ENCODE measurements around the gene ITGB4. TPM values are rescaled to one million over a fixed set of nuclear protein-coding genes. Genes with fewer than 3 reads are reported as not detected.

Gene ITGB4
- total RNA-seq, 4 donors from 2014 or later, result 3.6 to 20.2 (median 6.3) TPM

GRCh38 chr17:75684924-75685323 lies 36.3 kb upstream of the ITGB4 start:
- H3K4me1 ChIP-seq, result peaks cover 44 to 48% of the 10 kb centered on the region in 2 donors
- H3K27ac ChIP-seq, result peak overlapping the region in 3 of 4 donors; percentile 17 to 72 (median 19)
- DNase-seq, result no peak
- no peaks in the 10 kb centered on the region for H3K9me3 ChIP-seq
- in situ Hi-C loops (cut with MboI; ENCODE audit: low sequenced_read_pairs in 4 of 4), result no loop called here
- no peaks in the 10 kb centered on the region for H3K27me3 ChIP-seq
- TF ChIP-seq POLR2A (IDR thresholded peaks at IDR 0.05) (no peak), CTCF (IDR thresholded peaks at IDR 0.05 in 4 of 5, conservative IDR thresholded peaks at IDR 0.05 in 1 of 5) (no peak)
- no peak for ATAC-seq
- no peak overlapping the region for H3K4me3 ChIP-seq
- intact Hi-C loops (cut with DNase I; ENCODE audit: low total_unique reads), result no loop called here
- H3K36me3 ChIP-seq, result no peaks in the 10 kb centered on the region

GRCh38 chr17:75685499-75685898 lies 35.8 kb upstream of the ITGB4 start:
- Histone ChIP-seq H3K4me1 (peaks cover 44 to 48% of the 10 kb centered on the region in 2 donors), H3K9me3 (no peaks in the 10 kb centered on the region), H3K4me3 (no peak overlapping the region), H3K27ac (peak overlapping the region; percentile 30 to 72 (median 52)), H3K36me3 (no peaks in the 10 kb centered on the region), H3K27me3 (no peaks in the 10 kb centered on the region)
- ATAC-seq (no peak), DNase-seq (no peak)
- intact Hi-C loops (cut with DNase I; ENCODE audit: low total_unique reads) (no loop called here), in situ Hi-C loops (cut with MboI; ENCODE audit: low sequenced_read_pairs in 4 of 4) (no loop called here)
- TF ChIP-seq CTCF (IDR thresholded peaks at IDR 0.05 in 4 of 5, conservative IDR thresholded peaks at IDR 0.05 in 1 of 5), result no peak
- no peak for TF ChIP-seq POLR2A (IDR thresholded peaks at IDR 0.05)

GRCh38 chr17:75688209-75688825 lies 32.9 kb upstream of the ITGB4 start:
- ATAC-seq, result peak in 1 of 2 donors; percentile 35

GRCh38 chr17:75689441-75689873 lies 31.8 kb upstream of the ITGB4 start:
- intact Hi-C loops (cut with DNase I; ENCODE audit: low total_unique reads), result no loop called here
- DNase-seq, result no peak
- Histone ChIP-seq H3K27me3 (no peaks in the 10 kb centered on the region), H3K4me3 (no peak overlapping the region), H3K4me1 (peaks cover 67 to 71% of the 10 kb centered on the region in 2 donors), H3K27ac (peak overlapping the region in 2 of 4 donors; percentile 29 to 72), H3K9me3 (no peaks in the 10 kb centered on the region), H3K36me3 (no peaks in the 10 kb centered on the region)
- TF ChIP-seq POLR2A (IDR thresholded peaks at IDR 0.05), result no peak
- no peak for TF ChIP-seq CTCF (IDR thresholded peaks at IDR 0.05 in 4 of 5, conservative IDR thresholded peaks at IDR 0.05 in 1 of 5)
- ATAC-seq, result no peak
- in situ Hi-C loops (cut with MboI; ENCODE audit: low sequenced_read_pairs in 4 of 4), result no loop called here

More at GRCh38 chr17:75688209-75688825, 32.9 kb upstream of the ITGB4 start:
- Histone ChIP-seq H3K36me3 (no peaks in the 10 kb centered on the region), H3K4me1 (peaks cover 60 to 66% of the 10 kb centered on the region in 2 donors), H3K27me3 (no peaks in the 10 kb centered on the region), H3K9me3 (no peaks in the 10 kb centered on the region), H3K4me3 (no peak overlapping the region), H3K27ac (peak overlapping the region; percentile 29 to 72 (median 54))
- TF ChIP-seq POLR2A (IDR thresholded peaks at IDR 0.05) (no peak), CTCF (IDR thresholded peaks at IDR 0.05 in 4 of 5, conservative IDR thresholded peaks at IDR 0.05 in 1 of 5) (no peak)
- intact Hi-C loops (cut with DNase I; ENCODE audit: low total_unique reads), result no loop called here
- DNase-seq, result no peak
- in situ Hi-C loops (cut with MboI; ENCODE audit: low sequenced_read_pairs in 4 of 4), result no loop called here

Data from gastrocnemius medialis (tissue), 4 donors.